Heart right ventricle (tissue), 16 donors: ENCODE results near the gene AGAP2. TPM values are rescaled to one million over a fixed set of nuclear protein-coding genes. Genes with fewer than 3 reads are reported as not detected.

Source experiments
- ATAC-seq, 8 donors: fragments of 200-7000 bp; cut with Tn5 transposase; one replicate each; pipeline ENCODE4 v1.9.1; 2020; ENCODE audit warnings: mild to moderate bottlenecking in 8 of 8, moderate library complexity in 8 of 8, moderate number of reproducible peaks in 1 of 8
- DNase-seq, 2 donors: peaks; one replicate each; pipeline ENCODE4 v3.0.0-alpha.2; 2020
- H3K27ac ChIP-seq, 10 donors: fragments of 200-600 bp; sonication (generic) in 2 of 10; one replicate each; pipeline versions ENCODE4 v1.5.0 to v1.8.0; 2020 to 2022; ENCODE audit warnings: mild to moderate bottlenecking in 3 of 10
- H3K27me3 ChIP-seq, 7 donors: fragments of 200-600 bp; one replicate each; pipeline ENCODE4 v1.8.0; 2021 to 2022; ENCODE audit warnings: mild to moderate bottlenecking in 2 of 7
- H3K36me3 ChIP-seq, 9 donors: fragments of 200-600 bp; sonication (generic) in 1 of 9; one replicate each; pipeline versions ENCODE4 v1.5.0 to v1.8.0; 2020 to 2022; ENCODE audit warnings: mild to moderate bottlenecking in 2 of 9
- H3K4me1 ChIP-seq, 9 donors: fragments of 200-600 bp; sonication (generic) in 1 of 9; one replicate each; pipeline versions ENCODE4 v1.5.0 to v1.8.0; 2020 to 2022; ENCODE audit warnings: mild to moderate bottlenecking in 4 of 9
- H3K4me3 ChIP-seq, 10 donors: fragments of 200-600 bp; sonication (generic) in 2 of 10; one replicate each; pipeline versions ENCODE4 v1.5.0 to v1.8.0; 2020 to 2022; ENCODE audit warnings: mild to moderate bottlenecking in 7 of 10, moderate library complexity in 2 of 10
- H3K9me3 ChIP-seq, 11 donors: fragments of 200-600 bp in 10 of 11; sonication (generic) in 2 of 11; one replicate each; pipeline versions ENCODE4 v1.5.0 to v1.8.0; 2013 to 2022; ENCODE audit warnings: mild to moderate bottlenecking in 2 of 11, control low read depth in 1 of 11, moderate library complexity in 1 of 11
- WGBS, 2 donors: extraction: QIAGEN DNeasy Blood & Tissue Kit; methylation state at CpG; one replicate each; pipeline ENCODE4 v1.1.7; 2013; ENCODE audit warnings: inconsistent platforms in 1 of 2; 5-methylcytosine and 5-hydroxymethylcytosine counted together
- intact Hi-C, 10 donors: fragments of 100-400 bp; cut with DNase I; formaldehyde crosslinking; loops; one replicate each; pipeline versions ENCODE4 v1.11.1 to v1.14.2; 2022
- polyA plus RNA-seq, 2 donors: library from polyadenylated mRNA; stranded (reverse); fragments of 200-250 nt; gene quantifications; one replicate each; pipeline ENCODE4 v1.2.3, GENCODE V29; 2013
- total RNA-seq, 10 donors: library from RNA; stranded (reverse); fragmentation: NEBNext Ultra II Directional in 3 of 10; extraction: Animal tissue kit (Norgen Biotek cat#: 25700) in 3 of 10; gene quantifications; one replicate each; pipeline versions ENCODE4 v1.2.1 to v1.2.4, GENCODE V29; 2021 to 2023
- TF ChIP-seq, protein P1 (sequence below), 9 donors: fragments of 200-600 bp; sonication (generic) in 2 of 9; IDR thresholded peaks; one replicate each; pipeline versions ENCODE4 v1.5.0 to v1.8.0; 2021 to 2022; ENCODE audit warnings: antibody characterized with exemption in 9 of 9, mild to moderate bottlenecking in 5 of 9, moderate library complexity in 1 of 9
- donor health status: Arrhythmogenic right ventricular cardiomyopathy.
- donor health status: ischemic (EF 13 %, LVEDD 7.1; RV severe dilation, severe dysfunction).
- donor health status: healthy with polysubstance abuse.
- donor health status: DM: no; HTN: yes; CAD: no.
- donor health status: DM: no; HTN: no; CAD: no.
- donor health status: ischemic (EF 25% LVEDD 6.9; RV normal size, moderate dysfunction).
- donor health status: ischemic (EF 25% LVEDD 5.7; RV mildly dilated, moderate dysfunction).
- donor health status: healthy.
- donor health status: DM: yes; HTN: yes; CAD: no.
- donor health status: Ischemic cardiomyopathy.
- donor health status: ischemic (EF 35%, LVEDD 5.7; RV mildly dilated, moderate dysfunction).
- donor health status: nonischemic (EF 11% LVEDD 7.7; RV severe dilation, severe dysfunction).
- donor health status: DM: yes; HTN: yes; CAD: no.
- donor health status: PGD.
- donor health status: ischemic (EF 29% LVEDD 5.4; RV normal size, mild dysfunction).
- donor health status: nonischemic (EF 23%, LVEDD 6.1; RV moderate dilation, normal function).

AGAP2 gene
- total and polyA plus RNA-seq, 12 donors = 3.4 to 17.3 (median 6.6) TPM

DNA sequence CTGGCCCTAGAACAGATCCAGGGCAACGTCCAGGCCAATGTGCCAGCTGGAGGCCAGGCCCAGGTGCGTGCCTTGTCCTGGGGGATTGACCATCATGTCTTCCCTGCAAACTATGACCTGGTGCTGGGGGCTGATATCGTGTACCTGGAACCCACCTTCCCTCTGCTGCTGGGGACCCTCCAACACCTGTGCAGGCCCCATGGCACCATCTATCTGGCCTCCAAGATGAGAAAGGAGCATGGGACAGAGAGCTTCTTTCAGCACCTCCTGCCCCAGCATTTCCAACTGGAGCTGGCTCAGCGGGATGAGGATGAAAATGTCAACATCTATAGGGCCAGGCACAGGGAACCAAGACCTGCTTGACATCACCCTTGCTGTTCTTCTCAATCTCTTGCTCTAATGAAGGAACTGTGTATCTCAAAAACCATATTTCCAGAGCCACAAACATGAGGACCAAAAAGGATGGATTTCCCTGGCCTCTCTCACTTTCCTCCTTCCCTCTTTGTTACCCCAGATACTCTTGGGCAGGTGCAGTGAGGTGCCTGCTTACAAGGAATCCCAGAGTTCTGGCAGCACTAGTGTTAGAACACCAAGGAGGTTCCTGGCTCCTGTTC, 41.8 kb upstream of the AGAP2 start:
- ATAC-seq (no peak), DNase-seq (no peak)
- TF ChIP-seq, protein P1, sequence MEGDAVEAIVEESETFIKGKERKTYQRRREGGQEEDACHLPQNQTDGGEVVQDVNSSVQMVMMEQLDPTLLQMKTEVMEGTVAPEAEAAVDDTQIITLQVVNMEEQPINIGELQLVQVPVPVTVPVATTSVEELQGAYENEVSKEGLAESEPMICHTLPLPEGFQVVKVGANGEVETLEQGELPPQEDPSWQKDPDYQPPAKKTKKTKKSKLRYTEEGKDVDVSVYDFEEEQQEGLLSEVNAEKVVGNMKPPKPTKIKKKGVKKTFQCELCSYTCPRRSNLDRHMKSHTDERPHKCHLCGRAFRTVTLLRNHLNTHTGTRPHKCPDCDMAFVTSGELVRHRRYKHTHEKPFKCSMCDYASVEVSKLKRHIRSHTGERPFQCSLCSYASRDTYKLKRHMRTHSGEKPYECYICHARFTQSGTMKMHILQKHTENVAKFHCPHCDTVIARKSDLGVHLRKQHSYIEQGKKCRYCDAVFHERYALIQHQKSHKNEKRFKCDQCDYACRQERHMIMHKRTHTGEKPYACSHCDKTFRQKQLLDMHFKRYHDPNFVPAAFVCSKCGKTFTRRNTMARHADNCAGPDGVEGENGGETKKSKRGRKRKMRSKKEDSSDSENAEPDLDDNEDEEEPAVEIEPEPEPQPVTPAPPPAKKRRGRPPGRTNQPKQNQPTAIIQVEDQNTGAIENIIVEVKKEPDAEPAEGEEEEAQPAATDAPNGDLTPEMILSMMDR (IDR thresholded peaks at IDR 0.05) = no peak
- peaks cover 0 to 36% (median 5%) of the 10 kb centered on the region in 9 donors for H3K36me3 ChIP-seq
- no peaks in the 10 kb centered on the region for H3K27me3 ChIP-seq
- no peak overlapping the region for H3K4me3 ChIP-seq
- intact Hi-C loops = loop anchor here in 3 of 10 donors (5.0 kb wide), 1 partner anchor 127 kb away; no protein-coding TSS in a partner anchor
- peaks cover 0 to 41% (median 17%) of the 10 kb centered on the region in 9 donors for H3K4me1 ChIP-seq
- H3K27ac ChIP-seq = peak overlapping the region in 1 of 10 donors; percentile 90
- no peaks in the 10 kb centered on the region for H3K9me3 ChIP-seq
- 89 to 93% methylated on average over 4 of the region's 4 CpGs for WGBS, 2 donors

DNA sequence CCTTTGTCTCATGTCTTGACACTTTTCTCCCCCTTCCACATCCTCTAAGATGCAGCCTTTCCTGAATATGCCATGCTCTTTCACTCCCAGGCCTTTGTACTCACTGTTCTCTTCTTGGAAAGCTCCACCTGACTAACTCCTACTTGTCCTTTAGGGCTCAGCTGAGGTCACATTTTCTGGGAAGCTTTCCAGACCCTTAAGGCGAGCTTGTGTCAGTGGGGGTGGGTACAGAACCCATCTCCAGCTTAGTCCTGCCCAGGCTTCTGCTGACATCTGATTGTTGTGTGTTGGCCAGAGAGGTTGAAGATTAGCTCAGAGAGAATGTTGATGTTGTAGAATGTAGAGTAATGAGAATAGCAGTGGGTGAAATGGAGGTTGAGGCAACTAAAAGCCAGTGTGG, 41.2 kb upstream of the AGAP2 start:
- no peaks in the 10 kb centered on the region for H3K9me3 ChIP-seq
- no peaks in the 10 kb centered on the region for H3K27me3 ChIP-seq
- TF ChIP-seq, protein P1 (IDR thresholded peaks at IDR 0.05) = no peak
- H3K36me3 ChIP-seq = peaks cover 0 to 37% (median 0%) of the 10 kb centered on the region in 9 donors
- DNase-seq = no peak
- H3K27ac ChIP-seq = no peak overlapping the region
- H3K4me3 ChIP-seq = no peak overlapping the region
- no peak for ATAC-seq
- intact Hi-C loops = loop anchor here in 3 of 10 donors (5.0 kb wide), 1 partner anchor 128 kb away; no protein-coding TSS in a partner anchor
- peaks cover 0 to 41% (median 17%) of the 10 kb centered on the region in 9 donors for H3K4me1 ChIP-seq
- 43 to 61% methylated on average over 1 of the region's 1 CpG for WGBS, 2 donors

DNA sequence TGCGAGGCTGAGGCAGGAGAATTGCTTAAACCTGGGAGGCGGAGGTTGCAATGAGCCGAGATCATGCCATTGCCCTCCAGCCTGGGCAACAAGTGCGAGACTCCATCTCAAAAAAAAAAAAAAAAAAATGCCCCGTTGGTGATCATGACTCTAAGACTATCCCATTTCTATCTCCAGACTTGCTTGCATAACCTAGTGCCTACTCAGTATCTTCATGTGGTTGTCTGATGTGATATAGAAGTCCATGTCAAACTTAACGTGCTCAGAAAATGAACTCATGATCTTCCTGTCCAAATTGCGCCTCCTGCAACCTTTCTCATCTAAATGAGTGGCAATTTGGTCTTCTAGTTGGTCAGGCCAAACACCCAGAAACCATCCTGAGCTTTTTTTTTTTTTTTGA, 39.4 kb upstream of the AGAP2 start:
- Histone ChIP-seq H3K27me3 (no peaks in the 10 kb centered on the region), H3K4me3 (no peak overlapping the region), H3K4me1 (peaks cover 2 to 41% (median 11%) of the 10 kb centered on the region in 9 donors), H3K9me3 (no peaks in the 10 kb centered on the region), H3K27ac (no peak overlapping the region), H3K36me3 (peaks cover 0 to 29% (median 0%) of the 10 kb centered on the region in 9 donors)
- 90 to 94% methylated on average over 7 of the region's 7 CpGs for WGBS, 2 donors
- intact Hi-C loops = no loop called here
- no peak for ATAC-seq
- DNase-seq = no peak
- TF ChIP-seq, protein P1 (IDR thresholded peaks at IDR 0.05) = no peak

DNA sequence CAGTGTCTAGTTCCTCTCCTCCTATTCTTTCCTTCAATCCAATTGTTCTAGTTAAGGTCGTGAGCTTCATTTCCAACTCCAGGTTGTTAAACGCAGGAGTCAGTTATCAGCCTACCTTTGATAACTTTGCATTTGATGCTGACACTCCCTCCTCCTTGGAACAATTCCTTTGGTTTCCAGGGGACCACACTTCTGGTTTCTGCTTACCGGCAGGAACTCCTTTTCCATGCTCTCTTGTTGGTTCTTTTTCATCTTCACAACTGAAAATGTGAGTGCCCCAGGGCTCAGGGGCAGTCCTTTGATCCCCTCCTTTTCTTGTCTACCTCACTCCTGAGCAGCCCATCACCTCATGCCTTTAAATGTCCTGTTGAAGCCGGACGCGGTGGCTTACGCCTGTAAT, 38.8 kb upstream of the AGAP2 start:
- Histone ChIP-seq H3K9me3 (no peaks in the 10 kb centered on the region), H3K4me3 (no peak overlapping the region), H3K27ac (no peak overlapping the region), H3K27me3 (no peaks in the 10 kb centered on the region), H3K4me1 (peaks cover 2 to 42% (median 11%) of the 10 kb centered on the region in 9 donors), H3K36me3 (peaks cover 0 to 29% (median 0%) of the 10 kb centered on the region in 9 donors)
- DNase-seq (no peak), ATAC-seq (no peak)
- 93% methylated on average over 7 of the region's 7 CpGs for WGBS, 2 donors
- TF ChIP-seq, protein P1 (IDR thresholded peaks at IDR 0.05) = no peak
- intact Hi-C loops = no loop called here
